Hepatic stellate cell (primary cell): ENCODE data around the gene TRIO.

Experiments
- DNase-seq: peaks from one replicate; pipeline ENCODE4 v3.0.0; 2011; ENCODE audit warnings: low spot score

TRIO gene

DNA sequence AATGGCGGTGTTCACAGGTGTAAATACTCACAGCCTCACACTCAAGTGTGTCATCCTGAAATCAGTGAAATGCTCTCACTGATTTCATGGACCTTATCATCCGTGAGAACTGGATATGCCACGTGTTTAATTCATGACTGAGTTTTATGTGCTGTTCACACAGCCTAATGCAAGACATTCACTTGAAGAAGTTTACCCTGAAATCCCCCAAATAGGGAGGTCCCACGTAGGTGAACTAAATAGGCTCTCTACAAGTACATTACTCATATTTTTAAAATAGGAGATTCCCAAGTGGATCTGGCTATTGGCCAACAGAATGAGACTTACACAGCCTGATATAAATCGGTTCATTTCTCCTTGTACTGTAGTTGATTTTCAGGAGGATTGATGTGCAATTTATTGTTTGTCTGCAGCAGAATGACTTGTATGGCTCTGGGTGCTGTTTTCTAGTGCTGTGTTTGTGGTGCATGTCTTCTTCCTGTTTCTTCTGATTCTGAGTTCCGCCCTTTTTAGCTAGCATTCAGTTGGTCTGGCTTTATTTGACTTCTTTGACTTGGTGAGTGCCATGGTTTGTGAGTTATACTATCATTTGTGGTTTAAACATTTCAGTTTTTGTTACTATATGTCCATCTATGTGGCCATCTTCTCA is 25.1 kb downstream of the TRIO start:
- no peak for DNase-seq

DNA sequence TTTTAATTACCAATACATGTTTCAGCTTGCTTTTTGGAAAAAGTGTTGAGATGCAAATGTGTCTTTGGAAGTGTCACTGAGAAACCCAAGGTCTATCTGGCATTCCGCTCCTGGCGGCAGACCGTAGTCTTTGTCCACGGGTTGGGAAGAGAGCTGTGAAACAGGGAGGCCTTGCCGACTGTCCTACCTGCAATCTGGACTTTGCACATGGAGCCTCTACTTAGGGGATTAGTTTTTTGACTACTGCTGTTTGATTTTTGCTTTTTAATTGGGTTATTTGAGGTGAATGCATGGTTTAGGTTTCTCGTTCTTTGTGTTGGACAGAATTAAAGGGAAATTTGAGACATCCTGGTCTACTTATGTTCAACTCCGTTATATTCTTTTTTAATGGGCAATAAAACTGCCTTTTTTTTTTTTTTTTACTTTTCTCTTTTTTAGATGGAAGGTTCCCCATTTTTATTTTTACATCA is 25.7 kb downstream of the TRIO start:
- DNase-seq = no peak

DNA sequence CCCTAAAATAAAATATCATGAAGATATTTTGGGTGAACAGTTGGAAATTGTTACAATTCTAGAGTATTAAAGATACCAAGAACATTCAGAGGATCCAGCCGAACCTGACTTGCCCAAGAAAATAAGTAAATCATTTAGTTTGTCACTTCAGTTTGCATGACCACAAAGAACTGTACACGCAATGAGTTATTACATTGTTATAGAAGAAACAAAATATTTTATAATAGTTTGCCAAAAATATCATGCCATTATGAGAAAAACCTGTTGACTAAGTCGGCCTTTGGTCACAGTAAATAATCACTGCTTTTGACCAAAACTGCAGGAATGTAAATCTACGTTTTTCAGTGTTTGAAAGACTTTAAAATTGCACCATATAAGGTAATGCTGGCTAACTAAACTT is 27.9 kb downstream of the TRIO start:
- DNase-seq = no peak

DNA sequence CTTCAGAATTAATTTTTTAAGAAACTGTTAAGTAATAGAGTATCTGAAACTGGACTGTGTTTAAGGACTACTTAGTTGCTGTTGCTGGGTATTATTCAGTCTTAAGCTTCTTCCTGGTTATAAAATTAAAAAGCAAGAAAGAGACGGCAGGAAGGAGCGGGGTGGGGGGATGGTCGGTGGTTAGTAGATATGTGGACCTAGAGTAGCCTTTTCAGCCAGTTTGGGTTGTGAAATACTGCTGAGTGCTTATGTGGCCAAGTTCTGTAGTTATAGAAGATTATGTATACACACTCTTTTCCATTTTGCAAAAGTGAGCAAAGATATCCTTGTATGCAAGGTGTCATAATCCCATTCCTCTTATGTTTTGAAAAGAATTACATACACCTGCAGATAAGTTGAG is 28.5 kb downstream of the TRIO start:
- peak; percentile 53 for DNase-seq

DNA sequence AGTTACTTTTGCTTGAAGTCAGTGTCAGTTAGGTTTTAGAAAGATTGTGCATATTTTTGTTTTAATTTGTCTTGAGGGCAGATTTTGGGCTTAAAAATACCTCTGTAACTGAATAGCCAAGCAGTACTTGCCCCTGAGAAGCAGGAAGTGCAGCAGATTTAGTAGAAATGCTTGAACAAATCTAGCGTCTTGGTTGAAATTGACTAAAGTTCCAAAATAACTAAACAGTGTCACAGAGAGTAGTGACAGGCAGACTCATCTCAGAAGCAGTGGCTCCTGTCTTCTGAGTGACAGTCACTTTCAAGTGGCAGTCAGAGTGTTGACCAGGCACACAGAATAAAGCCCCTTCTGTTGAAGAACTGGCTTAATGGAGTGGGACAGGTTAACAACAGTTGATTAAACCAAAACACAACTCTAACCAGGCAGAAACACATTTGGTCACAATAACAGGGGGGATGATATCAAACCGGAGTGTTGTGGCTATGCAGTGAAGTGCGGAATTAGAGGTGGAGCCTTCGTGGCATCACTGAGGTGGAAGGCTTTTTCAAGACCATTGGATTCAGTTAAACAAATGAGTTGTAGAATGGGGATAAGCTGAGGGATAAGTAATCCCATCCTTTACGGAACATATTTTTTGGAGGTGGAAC is 29.1 kb downstream of the TRIO start:
- no peak for DNase-seq

DNA sequence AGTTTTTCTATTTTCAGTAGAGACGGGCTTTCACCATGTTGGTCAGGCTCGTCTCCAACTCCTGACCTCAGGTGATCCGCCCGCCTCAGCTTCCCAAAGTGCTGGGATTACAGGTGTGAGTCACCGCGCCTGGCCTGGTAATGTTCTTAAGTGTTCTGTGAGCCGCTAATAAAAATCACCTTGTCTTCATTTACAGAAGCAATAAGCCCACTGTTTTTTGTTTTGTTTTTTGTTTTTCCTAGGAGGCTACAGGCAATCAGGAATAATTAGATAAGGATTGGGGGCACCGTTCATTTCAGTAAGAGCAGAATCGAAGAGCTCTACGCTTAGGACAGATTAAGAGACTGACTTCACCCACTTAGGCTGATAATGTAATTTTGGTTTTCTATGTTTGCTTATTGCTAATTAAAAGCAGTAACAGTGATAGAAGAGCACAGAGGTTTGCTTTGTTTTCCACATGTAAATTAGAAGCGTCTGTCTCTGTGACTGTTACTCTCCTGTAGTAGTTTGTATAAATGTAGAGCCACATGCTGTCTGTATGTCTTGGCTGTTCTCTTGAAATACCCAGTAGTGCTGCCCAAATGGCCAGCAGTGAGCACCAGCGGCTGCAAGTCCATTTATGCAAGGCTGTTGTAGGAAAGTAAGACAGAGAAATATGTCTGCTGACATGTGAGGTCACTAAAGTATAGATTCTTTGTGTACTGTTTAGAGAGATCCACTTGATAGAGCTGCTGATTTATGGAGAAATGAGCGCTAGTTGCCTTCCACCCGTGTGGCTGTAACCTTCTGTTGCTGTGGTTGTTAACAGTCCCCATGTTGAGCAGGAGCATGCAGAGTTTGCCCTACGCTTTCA is 30.5 kb downstream of the TRIO start:
- no peak for DNase-seq

DNA sequence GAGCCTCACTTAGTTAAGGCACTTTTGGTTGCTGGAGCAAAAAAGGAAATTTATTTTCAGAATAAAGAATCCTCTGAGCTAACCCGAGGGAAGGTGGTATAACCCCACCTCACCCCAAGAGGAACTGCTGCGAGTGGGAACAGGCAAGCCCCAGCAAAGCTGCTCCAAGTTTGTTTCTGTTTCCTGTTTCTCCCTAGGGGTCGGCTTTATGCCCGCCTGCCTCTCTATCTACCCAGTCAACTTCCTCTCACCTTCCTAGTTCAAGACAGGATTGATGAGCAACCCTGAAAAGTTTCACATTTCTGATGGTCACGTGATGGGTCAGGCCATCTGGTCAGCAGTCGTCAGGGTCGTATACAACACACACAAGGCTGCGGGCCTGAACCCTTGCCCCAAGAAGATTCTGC is 31.1 kb downstream of the TRIO start:
- no peak for DNase-seq

DNA sequence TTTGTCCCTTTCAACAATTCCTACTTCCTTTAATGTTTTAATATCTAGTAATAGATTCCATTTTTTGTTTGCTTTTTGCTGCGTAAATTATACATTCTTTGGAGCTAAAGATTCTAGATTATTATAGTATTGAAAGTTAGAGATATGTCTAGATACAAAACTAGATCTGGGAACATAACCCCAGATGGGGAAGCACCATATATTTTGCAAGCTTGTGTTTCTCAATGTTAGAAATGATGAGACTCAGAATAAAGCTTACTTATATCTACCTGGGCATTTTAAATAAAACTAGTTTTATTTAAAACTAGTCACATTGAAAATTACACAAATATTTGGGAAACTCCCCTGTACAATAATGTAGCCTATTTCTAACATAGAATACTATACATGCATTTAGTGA is 32.2 kb downstream of the TRIO start:
- no peak for DNase-seq

DNA sequence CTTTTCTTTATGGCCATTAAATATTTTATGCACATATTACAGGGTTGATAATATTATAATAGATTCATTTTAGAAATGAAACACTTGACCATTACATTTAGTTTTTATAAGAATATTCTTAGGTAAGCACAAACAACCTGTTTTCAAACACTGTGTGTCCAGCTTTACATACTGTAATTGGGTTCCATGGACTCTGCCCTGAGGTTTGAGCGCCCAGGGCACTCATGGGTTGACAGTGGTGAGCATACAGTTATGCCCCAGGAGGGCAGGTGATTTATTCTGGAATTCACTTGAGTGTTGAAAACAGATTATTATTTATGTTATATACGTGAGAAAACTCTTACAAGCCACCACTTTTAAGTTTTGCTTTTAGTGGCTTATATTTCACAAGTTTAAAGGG is 33.7 kb downstream of the TRIO start:
- no peak for DNase-seq

DNA sequence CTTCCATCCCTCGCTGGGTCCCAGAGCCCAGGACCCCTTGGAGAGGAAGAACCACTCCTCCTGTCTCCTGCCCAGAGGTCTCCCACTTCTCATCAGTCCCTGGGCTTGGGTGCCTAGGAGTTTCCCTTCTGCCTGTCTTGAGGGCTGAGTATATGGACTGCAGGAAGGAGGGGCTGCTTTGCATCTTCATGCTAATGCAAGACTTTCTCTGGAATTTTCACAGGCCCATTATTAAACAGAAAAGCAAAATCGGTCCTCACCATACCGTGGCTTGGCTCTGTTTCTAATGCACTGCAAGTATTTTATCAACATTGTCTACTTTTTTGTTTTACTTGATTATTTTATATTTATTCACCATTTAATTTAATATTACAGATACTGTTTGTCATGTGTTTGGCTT is 34.5 kb downstream of the TRIO start:
- DNase-seq = no peak

DNA sequence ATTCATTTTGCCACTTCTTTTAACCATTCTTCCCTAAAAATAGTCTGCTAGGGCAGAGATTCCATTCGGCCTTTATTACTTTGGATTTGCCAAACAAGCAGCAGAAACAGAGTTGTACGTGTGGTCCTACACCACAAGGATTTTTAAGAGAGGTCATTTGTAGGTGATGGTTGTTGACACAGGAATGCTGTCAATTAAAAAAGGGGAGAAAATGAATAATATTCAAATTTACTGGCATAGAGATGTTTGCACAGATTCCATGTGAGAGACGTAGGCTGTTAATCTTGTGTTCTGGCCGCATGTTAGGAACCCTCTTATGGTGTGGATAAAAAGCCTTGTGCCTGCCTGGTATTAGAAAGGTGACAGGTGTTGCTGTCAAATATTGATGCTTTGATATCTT is 34.9 kb downstream of the TRIO start:
- no peak for DNase-seq

DNA sequence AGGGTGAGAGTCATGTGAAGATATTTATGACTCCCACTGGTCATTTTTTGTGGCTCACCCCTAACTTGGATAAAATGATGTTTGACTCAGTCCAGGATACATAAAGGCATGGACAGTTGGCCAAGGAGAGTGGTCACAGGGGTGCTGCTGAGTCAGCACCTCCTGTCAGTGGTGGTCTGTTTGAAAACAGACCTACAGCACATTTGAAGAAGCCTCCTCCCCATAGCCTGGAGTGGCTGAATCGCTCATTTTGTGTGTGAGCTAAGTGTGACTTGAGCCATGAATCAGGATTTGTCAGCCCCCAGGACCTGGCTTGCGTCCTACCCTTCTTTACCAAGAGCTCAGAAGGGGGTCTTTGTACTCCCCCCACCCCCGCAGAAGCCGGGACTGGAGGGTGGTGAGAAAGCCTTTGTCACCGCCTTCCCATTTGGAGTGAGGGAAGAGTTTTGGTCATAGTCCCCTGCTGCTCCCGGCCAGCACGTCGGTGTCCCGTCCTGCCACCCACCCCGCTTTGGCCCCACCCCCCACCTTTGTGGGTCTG is 35.6 kb downstream of the TRIO start:
- DNase-seq = peak; percentile 46

DNA sequence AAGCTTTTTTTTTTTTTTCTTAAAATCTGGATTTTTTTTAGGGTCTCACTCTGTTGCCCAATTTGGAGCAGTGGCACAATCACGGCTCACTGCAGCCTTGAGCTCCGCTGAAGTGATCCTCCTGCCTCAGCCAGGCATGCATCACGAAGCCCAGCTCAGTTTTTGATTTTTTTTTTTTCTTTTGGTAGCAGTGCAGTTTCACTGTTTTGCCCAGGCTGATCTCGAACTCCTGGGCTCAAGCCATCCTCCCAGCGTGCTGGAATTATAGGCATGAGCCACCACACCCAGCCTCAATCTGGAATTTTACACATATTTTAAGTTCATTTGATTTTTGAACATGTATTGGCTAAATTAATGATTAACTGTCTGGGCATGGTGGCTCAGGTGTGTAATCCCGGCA is 36.3 kb downstream of the TRIO start:
- DNase-seq = no peak

DNA sequence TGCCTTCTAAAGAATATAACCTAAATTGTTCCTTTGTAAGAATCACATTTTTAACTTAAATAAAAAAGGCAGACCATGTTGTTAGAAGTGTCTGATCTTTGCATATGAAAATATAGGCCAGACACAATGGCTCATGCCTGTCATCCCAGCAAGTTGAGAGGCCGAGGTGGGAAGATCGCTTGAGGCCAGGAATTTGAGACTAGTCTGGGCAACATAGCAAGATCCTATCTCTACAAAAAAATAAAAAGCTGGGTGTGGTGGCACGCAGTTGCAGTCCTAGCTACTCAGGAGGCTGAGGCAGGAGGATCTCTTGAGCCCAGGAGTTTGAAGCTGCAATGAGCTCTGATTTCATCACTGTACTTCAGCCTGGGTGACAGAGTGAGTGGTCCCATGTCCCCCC is 37.3 kb downstream of the TRIO start:
- DNase-seq = no peak

DNA sequence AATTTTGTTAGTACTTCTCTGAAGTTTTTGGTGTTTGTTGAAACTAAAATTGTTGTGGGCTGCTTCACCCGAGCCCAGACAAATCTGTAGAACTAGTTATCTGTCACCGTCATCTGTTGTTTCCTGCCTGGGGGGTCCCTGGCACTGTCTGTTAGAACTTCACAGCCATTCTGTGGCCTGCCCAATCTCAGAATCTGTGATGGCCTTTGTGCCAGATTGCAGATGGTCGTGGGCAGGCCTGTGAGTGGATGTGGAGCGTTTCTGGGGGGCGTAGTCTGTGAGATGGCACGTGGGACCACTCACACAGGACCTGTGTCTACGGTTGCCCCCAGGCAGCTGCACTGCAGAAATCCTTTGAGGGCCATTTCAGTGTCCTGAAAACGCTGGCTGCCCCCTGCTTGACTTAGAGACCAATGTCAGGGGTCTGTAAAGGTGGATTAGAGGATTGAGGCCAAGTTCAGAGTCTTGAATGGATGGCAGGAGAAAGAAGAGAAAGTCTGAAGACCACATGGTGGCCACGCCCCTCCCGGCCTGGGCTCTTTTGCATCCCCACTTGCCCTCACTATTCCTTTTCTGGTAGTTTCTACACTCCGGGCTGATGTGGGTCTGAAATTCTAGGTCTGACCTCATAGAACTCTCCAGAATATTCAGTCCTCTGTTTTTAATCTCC is 38.3 kb downstream of the TRIO start:
- no peak for DNase-seq

DNA sequence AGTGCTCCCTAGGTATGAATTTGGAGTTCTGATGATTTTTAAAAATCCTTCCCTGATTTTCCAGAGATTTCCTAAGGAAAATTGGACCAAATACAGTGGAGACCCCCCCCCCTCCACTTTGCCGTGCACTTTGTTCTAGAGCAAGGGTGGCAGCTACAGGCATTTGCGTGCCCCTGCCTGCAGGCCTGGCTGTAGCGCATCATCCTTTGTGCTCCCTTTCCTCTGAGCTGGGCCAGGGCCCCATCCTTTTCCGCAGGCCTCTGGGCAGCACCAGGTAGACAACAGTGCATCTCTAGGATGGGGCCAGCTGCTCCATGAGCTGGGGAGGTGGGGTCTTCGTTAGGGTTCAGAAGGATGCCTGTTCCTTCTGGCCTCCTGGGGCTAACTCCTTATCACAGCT is 39.6 kb downstream of the TRIO start:
- DNase-seq = no peak

DNA sequence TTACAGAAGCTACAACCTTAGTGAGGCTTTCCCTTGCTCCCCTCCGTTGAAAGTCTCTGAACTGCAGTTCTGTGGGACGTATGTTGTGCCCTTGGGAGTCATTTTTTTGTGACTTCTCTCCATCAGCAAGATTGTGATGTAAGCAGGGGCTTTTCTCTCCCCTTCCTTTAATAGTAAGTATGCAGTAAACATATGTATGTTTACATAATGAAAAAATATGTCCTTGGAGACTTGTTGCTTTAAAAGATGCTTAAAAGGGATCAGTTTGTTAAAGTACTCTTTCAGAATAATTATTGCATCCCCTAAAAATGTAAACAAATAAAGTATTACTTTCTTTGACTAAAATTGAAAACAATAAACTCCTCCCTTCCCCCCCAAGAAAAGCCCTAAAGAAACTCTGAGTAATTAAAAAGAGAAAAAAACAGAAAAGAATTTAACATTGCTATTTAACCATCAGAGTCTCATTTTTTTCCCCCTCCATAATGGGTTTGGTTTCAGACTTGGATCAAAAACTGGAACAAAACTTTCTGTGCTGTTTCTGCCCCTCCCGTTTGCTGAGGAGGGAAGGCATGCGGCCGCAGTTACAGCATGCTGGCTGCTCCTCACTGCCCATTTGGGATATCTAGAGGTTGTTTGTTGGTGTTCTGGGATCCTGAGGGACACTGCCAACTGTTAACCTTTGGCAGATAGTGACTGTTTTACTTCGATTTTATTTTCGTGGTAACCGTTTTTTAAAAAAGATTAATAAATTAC is 40.2 kb downstream of the TRIO start:
- peak; percentile 44 for DNase-seq

DNA sequence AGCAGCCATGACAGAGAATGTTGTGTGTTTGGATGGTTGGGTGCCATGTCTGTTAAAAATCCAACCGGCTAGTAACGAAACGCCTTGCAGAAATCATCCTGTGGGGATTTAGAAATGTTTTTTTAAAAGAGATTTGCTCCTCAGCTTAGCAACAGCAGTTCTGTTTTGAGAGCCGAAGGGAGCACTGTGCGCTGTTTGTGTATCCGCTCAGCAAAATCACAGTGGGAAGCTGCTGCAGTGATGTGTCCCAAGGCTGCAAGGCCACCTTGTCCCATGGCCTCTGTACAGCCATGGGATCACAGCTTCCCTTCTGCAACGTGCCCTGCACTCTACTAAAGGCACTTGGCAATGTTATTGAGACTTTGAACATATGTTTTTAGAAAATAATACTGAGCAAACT is 40.9 kb downstream of the TRIO start:
- DNase-seq = no peak

DNA sequence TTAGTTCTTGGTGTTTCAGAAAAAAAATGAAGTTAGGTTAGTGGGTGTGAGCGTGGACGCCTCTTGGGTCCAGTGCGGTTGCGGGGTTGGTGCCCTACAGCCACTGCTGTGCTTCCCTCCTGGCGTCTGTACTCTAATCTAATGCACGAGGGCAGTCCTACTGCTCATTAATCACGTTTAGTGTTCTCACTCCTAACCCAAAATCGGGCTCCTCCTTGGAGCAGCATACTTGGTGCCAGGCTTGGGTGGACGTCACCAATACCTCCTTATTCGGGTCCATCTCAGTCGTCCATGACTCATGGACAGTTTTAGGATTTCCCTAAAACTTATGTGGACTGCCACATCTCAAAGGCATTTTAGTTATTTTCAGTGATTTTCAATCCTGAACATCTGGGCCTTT is 41.6 kb downstream of the TRIO start:
- DNase-seq = peak; percentile 57

DNA sequence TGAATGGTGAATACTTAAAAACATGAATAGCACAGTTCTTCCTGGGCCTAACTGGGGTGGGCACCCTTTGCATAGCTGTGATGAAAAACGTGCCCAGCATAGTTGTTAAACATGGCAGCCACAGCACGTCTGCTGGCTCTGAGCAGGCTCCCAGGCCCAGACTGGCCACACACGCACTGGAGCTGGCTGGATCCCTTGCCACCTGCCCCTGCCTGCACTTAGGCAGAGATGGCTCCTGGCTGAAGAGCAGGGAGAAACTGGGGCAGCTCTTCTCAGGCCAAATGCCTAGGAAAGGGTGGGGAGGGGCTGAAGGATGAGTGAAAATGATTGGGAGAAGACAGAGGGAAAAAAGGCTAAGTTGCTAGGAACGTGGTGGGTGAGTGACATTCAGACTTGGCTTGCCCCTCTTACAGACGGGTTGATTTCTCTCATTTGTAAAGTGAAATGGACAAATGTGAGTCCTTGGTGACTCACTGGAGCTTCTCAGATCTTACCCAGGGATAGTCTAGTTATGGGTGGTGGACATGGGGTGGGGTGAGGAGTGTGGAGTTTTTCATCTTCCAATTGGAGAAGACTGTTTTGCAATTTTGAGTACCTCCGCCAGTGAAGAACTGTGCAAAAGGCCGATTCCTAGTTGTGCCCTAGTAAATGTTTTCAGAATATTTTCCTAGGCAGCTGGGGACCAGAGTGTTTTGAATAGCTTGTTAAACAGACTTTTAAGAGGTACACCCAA is 42.4 kb downstream of the TRIO start:
- DNase-seq = peak; percentile 63
